CD4-positive, CD25-positive, alpha-beta regulatory T cell (primary cell): ENCODE measurements around the gene KIFC3. TPM values are rescaled to one million over a fixed set of nuclear protein-coding genes. Genes with fewer than 3 reads are reported as not detected.
"Not testable (repeated sequence)": the region's sequence is repeated elsewhere in the genome, so short reads cannot be mapped to it uniquely, and the experiment has no call there.

Experiments
- ATAC-seq, 2 donors: fragments of 150-1000 bp; cut with Tn5 transposase; one replicate each; pipeline ENCODE4 v1.10.0; 2021; ENCODE audit warnings: low read depth in 2 of 2, moderate number of reproducible peaks in 2 of 2, moderate library complexity in 1 of 2
- DNase-seq, 3 donors: peaks; one replicate each; pipeline versions ENCODE4 v3.0.0 to v3.0.0-alpha.2; 2012 to 2022; ENCODE audit warnings: mixed read lengths in 1 of 3
- H3K27ac ChIP-seq: one replicate; pipeline ENCODE4 v1.7.0; 2013; ENCODE audit warnings: mild to moderate bottlenecking, low read length; ENCODE audit not compliant: insufficient read depth, poor library complexity, severe bottlenecking
- H3K27me3 ChIP-seq: one replicate; pipeline ENCODE4 v1.7.0; 2013; ENCODE audit warnings: low read length; ENCODE audit not compliant: control insufficient read depth, insufficient read depth
- H3K36me3 ChIP-seq: one replicate; pipeline ENCODE4 v1.7.0; 2013; ENCODE audit warnings: mild to moderate bottlenecking, low read length, moderate library complexity; ENCODE audit not compliant: control insufficient read depth, insufficient read depth
- H3K4me1 ChIP-seq: 2 replicates; pipeline ENCODE4 v1.7.0; 2013; ENCODE audit warnings: mild to moderate bottlenecking, low read length; ENCODE audit not compliant: insufficient read depth, control insufficient read depth, poor library complexity, severe bottlenecking
- H3K4me3 ChIP-seq: one replicate; pipeline ENCODE4 v1.7.0; 2013; ENCODE audit warnings: low read depth, mild to moderate bottlenecking, low read length, moderate library complexity
- H3K9me3 ChIP-seq, 2 experiments: 1 replicate in 1 of 2; 2 replicates in 1 of 2; pipeline ENCODE4 v1.7.0; 2013; ENCODE audit warnings: low read length in 2 of 2, mild to moderate bottlenecking in 1 of 2, moderate library complexity in 1 of 2; ENCODE audit not compliant: control insufficient read depth in 2 of 2
- H3K27ac Mint-ChIP-seq, 3 donors: one replicate each; pipeline ENCODE4 v1.8.0; 2020 to 2022; ENCODE audit warnings: mild to moderate bottlenecking in 3 of 3, mixed read lengths in 3 of 3, moderate library complexity in 2 of 3
- H3K27me3 Mint-ChIP-seq: one replicate; pipeline ENCODE4 v1.8.0; 2022; ENCODE audit warnings: mild to moderate bottlenecking, mixed read lengths
- H3K36me3 Mint-ChIP-seq: one replicate; pipeline ENCODE4 v1.8.0; 2020; ENCODE audit warnings: mixed read lengths
- H3K4me1 Mint-ChIP-seq, 4 donors: one replicate each; pipeline ENCODE4 v1.8.0; 2020 to 2022; ENCODE audit warnings: mixed read lengths in 4 of 4, mild to moderate bottlenecking in 1 of 4
- H3K4me3 Mint-ChIP-seq, 4 donors: one replicate each; pipeline ENCODE4 v1.8.0; 2020 to 2022; ENCODE audit warnings: mild to moderate bottlenecking in 4 of 4, mixed read lengths in 4 of 4, moderate library complexity in 3 of 4
- H3K9me3 Mint-ChIP-seq, 7 donors: one replicate each; pipeline ENCODE4 v1.8.0; 2020 to 2022; ENCODE audit warnings: mixed read lengths in 7 of 7, mild to moderate bottlenecking in 3 of 7, moderate library complexity in 2 of 7
- polyA plus RNA-seq, 4 donors: library from polyadenylated mRNA; unstranded; fragments of 300-500 nt; fragmentation: Illumina TruSeq; gene quantifications; one replicate each; pipeline ENCODE4 v1.2.3, GENCODE V29; 2021
- total RNA-seq: library from RNA; stranded (reverse); gene quantifications from one replicate; pipeline ENCODE4 v1.2.3, GENCODE V29; 2022

KIFC3 gene
- total and polyA plus RNA-seq, 5 donors from 2014 or later: 1.2 TPM; not detected in 4

DNA sequence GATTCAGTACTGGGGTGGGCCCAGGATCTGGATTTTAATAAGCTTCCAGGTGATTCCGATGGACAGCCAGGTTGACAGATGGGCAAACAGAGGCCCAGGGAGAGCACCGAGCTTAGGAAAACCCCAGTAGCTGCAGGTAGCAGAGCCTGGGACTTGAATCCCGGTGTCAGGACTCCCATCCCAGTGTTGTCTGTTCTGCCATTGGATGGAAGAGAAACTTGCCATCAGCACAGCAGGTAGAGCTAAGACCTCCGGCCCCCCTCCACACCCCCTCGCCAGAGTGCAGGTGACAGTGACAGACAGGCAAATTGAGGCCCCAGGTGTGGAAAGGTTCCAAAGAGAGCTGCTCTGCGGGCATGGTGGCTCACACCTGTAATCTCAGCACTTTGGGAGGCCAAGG lies 54.3 kb downstream of the KIFC3 start:
- Histone ChIP-seq H3K9me3 (no peaks in the 10 kb centered on the region), H3K4me1 (no peaks in the 10 kb centered on the region), H3K4me3 (no peak overlapping the region), H3K36me3 (no peaks in the 10 kb centered on the region), H3K27ac (no peak overlapping the region), H3K27me3 (no peaks in the 10 kb centered on the region)
- no peak for ATAC-seq
- H3K27ac Mint-ChIP-seq: no peak overlapping the region
- no peak overlapping the region for H3K4me3 Mint-ChIP-seq
- DNase-seq: no peak
- peaks cover 27% of the 10 kb centered on the region for H3K36me3 Mint-ChIP-seq
- no peaks in the 10 kb centered on the region for H3K9me3 Mint-ChIP-seq
- H3K27me3 Mint-ChIP-seq: no peaks in the 10 kb centered on the region
- H3K4me1 Mint-ChIP-seq: peaks cover 0 to 6% (median 0%) of the 10 kb centered on the region in 4 donors

DNA sequence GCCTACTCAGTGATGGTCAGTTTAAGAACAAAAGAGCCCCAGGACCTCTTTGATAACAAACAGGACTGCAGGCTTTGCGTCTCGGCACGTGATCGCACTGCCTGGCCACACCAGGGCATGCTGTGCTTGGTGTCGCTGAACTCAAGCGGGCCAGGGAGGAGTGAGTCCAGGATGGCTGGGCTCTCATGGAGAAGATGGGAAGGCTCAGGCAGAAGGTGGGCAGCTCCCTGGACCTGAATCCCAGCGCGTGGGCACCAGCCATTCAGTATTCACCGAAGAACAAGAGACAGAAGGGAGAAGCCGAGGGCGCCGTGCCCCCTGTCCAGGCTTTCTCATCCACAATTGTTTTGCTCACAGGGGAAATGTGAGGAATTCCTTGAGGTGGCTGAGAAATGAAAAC lies 54.8 kb downstream of the KIFC3 start:
- Mint-ChIP-seq H3K9me3 (no peaks in the 10 kb centered on the region), H3K36me3 (peaks cover 29% of the 10 kb centered on the region)

DNA sequence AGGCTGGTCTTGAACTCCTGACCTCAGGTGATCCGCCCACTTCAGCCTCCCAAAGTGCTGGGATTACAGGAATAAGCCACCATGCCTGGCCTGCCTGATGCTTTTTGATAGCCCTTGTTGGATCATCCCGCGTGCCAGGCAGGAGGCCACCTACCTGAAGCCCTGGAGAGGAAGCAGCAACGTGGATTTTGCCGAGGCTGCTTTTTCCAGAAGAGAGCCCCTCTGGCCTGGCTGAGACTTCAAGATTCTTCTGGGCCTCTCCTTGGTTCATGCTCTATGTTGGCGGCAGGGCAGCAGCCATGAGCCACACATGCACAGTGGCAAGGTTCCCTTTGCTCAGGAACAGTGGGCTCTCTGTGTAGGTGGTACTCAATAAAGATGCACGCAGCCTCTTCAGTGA lies 55.2 kb downstream of the KIFC3 start:
- Mint-ChIP-seq H3K36me3 (peaks cover 30% of the 10 kb centered on the region), H3K4me3 (no peak overlapping the region), H3K27me3 (no peaks in the 10 kb centered on the region), H3K27ac (no peak overlapping the region), H3K4me1 (peaks cover 0 to 6% (median 0%) of the 10 kb centered on the region in 4 donors), H3K9me3 (no peaks in the 10 kb centered on the region)
- DNase-seq (no peak), ATAC-seq (no peak)
- no peak overlapping the region for H3K27ac ChIP-seq
- H3K9me3 ChIP-seq: no peaks in the 10 kb centered on the region
- no peaks in the 10 kb centered on the region for H3K4me1 ChIP-seq
- no peaks in the 10 kb centered on the region for H3K36me3 ChIP-seq
- H3K4me3 ChIP-seq: no peak overlapping the region
- no peaks in the 10 kb centered on the region for H3K27me3 ChIP-seq

More for the DNA sequence above, 54.8 kb downstream of the KIFC3 start:
- no peak for ATAC-seq
- no peak for DNase-seq
- Mint-ChIP-seq H3K4me1 (peaks cover 0 to 6% (median 0%) of the 10 kb centered on the region in 4 donors), H3K4me3 (no peak overlapping the region), H3K27me3 (no peaks in the 10 kb centered on the region), H3K27ac (no peak overlapping the region)
- no peaks in the 10 kb centered on the region for H3K4me1 ChIP-seq
- no peaks in the 10 kb centered on the region for H3K36me3 ChIP-seq
- no peaks in the 10 kb centered on the region for H3K9me3 ChIP-seq
- no peak overlapping the region for H3K4me3 ChIP-seq
- no peak overlapping the region for H3K27ac ChIP-seq
- H3K27me3 ChIP-seq: no peaks in the 10 kb centered on the region

DNA sequence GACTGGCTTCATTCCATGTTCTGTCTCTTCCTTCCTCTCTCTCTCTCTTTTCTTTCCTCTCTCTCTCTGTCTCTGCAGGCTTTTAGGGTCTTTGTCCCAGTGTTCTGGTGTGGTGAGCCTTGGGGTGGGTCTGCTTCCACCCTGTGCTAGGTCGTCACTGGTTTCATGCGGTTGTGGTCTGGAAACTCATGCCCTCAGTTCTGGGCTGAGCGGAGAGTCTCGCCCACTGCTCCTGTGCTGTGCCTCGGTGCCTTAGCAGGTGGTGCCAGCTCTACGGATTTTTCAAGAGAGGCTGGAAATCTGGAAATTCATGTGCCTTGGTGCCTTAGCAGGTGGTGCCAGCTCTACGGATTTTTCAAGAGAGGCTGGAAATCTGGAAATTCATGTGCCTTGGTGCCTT lies 56.0 kb downstream of the KIFC3 start:
- H3K36me3 Mint-ChIP-seq: peaks cover 27% of the 10 kb centered on the region
- H3K4me1 ChIP-seq, H3K27me3 ChIP-seq, H3K27me3 Mint-ChIP-seq, H3K4me3 Mint-ChIP-seq, H3K9me3 Mint-ChIP-seq, H3K4me1 Mint-ChIP-seq, H3K36me3 ChIP-seq, ATAC-seq, DNase-seq, H3K9me3 ChIP-seq, H3K27ac ChIP-seq, H3K27ac Mint-ChIP-seq, H3K4me3 ChIP-seq: not testable (repeated sequence)

DNA sequence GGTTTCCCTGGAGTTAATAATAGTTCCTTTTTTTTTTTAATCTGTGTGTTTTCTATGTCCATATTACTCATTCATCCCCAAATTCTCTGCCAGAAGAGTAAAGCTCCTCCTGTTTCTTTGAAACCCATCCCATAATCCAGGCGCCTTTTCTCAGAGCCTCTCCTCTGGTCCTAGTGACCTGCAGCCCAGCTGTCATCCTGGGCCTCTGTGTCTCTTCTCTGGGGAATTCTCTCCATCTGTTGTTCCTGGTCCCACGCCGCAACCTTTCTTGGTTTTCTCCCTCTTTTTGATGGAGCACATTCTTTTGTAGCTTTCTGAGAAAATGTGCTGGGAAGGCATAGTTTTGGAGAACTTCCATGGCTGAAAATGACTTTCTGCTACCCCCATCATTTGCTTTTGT lies 56.5 kb downstream of the KIFC3 start:
- no peak for ATAC-seq
- no peaks in the 10 kb centered on the region for H3K27me3 Mint-ChIP-seq
- no peak overlapping the region for H3K4me3 Mint-ChIP-seq
- H3K36me3 Mint-ChIP-seq: peaks cover 26% of the 10 kb centered on the region
- peaks cover 0 to 6% (median 0%) of the 10 kb centered on the region in 4 donors for H3K4me1 Mint-ChIP-seq
- Histone ChIP-seq H3K4me3 (no peak overlapping the region), H3K36me3 (peaks cover 2% of the 10 kb centered on the region), H3K27me3 (no peaks in the 10 kb centered on the region), H3K4me1 (no peaks in the 10 kb centered on the region), H3K9me3 (no peaks in the 10 kb centered on the region), H3K27ac (no peak overlapping the region)
- H3K27ac Mint-ChIP-seq: peak overlapping the region in 1 of 3 donors; percentile 38
- no peak for DNase-seq
- H3K9me3 Mint-ChIP-seq: no peaks in the 10 kb centered on the region

- Histone ChIP-seq H3K4me3 (no peak overlapping the region), H3K9me3 (no peaks in the 10 kb centered on the region), H3K27ac (no peak overlapping the region), H3K27me3 (no peaks in the 10 kb centered on the region), H3K36me3 (peaks cover 2% of the 10 kb centered on the region), H3K4me1 (no peaks in the 10 kb centered on the region)
- no peaks in the 10 kb centered on the region for H3K9me3 Mint-ChIP-seq
- H3K36me3 Mint-ChIP-seq: peaks cover 20% of the 10 kb centered on the region
- no peak overlapping the region for H3K4me3 Mint-ChIP-seq
- H3K27me3 Mint-ChIP-seq: no peaks in the 10 kb centered on the region
- no peak for DNase-seq
- no peak overlapping the region for H3K27ac Mint-ChIP-seq
- peaks cover 0 to 6% (median 0%) of the 10 kb centered on the region in 4 donors for H3K4me1 Mint-ChIP-seq
- no peak for ATAC-seq
Measured at GRCh38 chr16:57744642-57744903, 57.7 kb downstream of the KIFC3 start.

DNA sequence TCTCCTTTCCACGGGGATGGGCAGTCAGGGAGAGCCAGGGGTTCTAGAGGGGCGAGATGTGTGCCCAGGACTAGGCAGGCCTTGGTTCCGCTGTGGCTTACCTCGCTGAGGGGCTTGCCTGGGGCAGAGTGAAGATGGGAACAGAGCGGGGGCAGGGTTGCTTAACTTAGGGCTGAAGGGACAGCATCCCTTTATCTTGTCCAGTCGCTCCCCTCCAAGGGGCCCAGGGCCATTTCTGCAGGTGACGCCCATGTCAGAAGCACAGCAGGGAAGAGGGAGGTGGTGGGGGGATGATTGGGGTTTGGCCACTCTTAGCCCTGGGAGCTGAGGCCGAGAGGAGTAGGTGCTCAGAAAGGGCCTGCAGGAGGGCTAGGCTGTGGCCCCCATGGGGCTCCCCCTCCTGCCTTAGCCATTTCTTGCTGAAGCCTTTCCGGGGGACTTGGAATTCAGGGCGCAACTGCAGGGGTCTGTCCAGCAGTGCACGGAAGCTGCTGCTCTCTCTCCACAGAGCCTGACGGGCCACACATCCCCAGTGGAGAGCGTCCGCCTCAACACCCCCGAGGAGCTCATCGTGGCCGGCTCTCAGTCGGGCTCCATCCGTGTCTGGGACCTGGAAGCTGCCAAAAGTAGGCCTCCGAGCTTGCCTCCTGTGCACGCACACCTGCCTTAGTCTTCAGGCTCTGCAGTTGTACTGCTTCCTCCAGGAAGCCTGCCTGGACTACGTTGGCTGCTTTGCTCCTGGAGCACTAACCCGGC lies 58.2 kb downstream of the KIFC3 start:
- Mint-ChIP-seq H3K27me3 (no peaks in the 10 kb centered on the region), H3K4me3 (no peak overlapping the region), H3K27ac (no peak overlapping the region), H3K9me3 (no peaks in the 10 kb centered on the region), H3K36me3 (peaks cover 18% of the 10 kb centered on the region), H3K4me1 (peaks cover 0 to 6% (median 0%) of the 10 kb centered on the region in 4 donors)
- no peaks in the 10 kb centered on the region for H3K27me3 ChIP-seq
- ATAC-seq (no peak), DNase-seq (no peak)
- H3K4me3 ChIP-seq: no peak overlapping the region
- H3K27ac ChIP-seq: no peak overlapping the region
- H3K36me3 ChIP-seq: peaks cover 2% of the 10 kb centered on the region
- H3K4me1 ChIP-seq: no peaks in the 10 kb centered on the region
- no peaks in the 10 kb centered on the region for H3K9me3 ChIP-seq

GRCh38 chr16:57743458-57743857 lies 58.8 kb downstream of the KIFC3 start:
- Mint-ChIP-seq H3K4me3 (no peak overlapping the region), H3K27ac (no peak overlapping the region)
- H3K27me3 ChIP-seq: no peaks in the 10 kb centered on the region

More at GRCh38 chr16:57743458-57743857, 58.8 kb downstream of the KIFC3 start:
- Histone ChIP-seq H3K9me3 (no peaks in the 10 kb centered on the region), H3K4me3 (no peak overlapping the region), H3K4me1 (no peaks in the 10 kb centered on the region), H3K27ac (no peak overlapping the region), H3K36me3 (peaks cover 2% of the 10 kb centered on the region)
- Mint-ChIP-seq H3K9me3 (no peaks in the 10 kb centered on the region), H3K4me1 (peaks cover 0 to 6% (median 0%) of the 10 kb centered on the region in 4 donors), H3K27me3 (no peaks in the 10 kb centered on the region), H3K36me3 (peaks cover 18% of the 10 kb centered on the region)
- ATAC-seq (no peak), DNase-seq (no peak)
